ENCODE measurements around the gene ALDH1B1.

The ALDH1B1 gene

GRCh38 chr9:38347271-38347671, 45.2 kb upstream of the ALDH1B1 start:
- Histone ChIP-seq H3K79me2 (ENCODE audit: insufficient read depth, low read length) (no peaks in the 10 kb centered on the region), H3K4me3 (ENCODE audit: insufficient read depth, low read length, poor library complexity, severe bottlenecking) (no peak overlapping the region), H3K36me3 (ENCODE audit: low read length) (no peaks in the 10 kb centered on the region), H3F3A (ENCODE audit: insufficient read depth) (no peaks in the 10 kb centered on the region), H3K9ac (ENCODE audit: low read length) (no peak overlapping the region), H4K20me1 (ENCODE audit: low read depth, low read length) (no peaks in the 10 kb centered on the region), H3K9me2 (replicated peaks; ENCODE audit: insufficient read depth, low read length) (no peaks in the 10 kb centered on the region), H3K9me3 (ENCODE audit: insufficient read depth, low read length) (no peaks in the 10 kb centered on the region), H2AFZ (ENCODE audit: low read depth, low read length, severe bottlenecking) (no peak overlapping the region), H3K27me3 (ENCODE audit: low read length) (no peaks in the 10 kb centered on the region), H3K4me2 (ENCODE audit: low read depth, low read length, poor library complexity, severe bottlenecking) (no peak overlapping the region), H3K27ac (ENCODE audit: low read depth, low read length) (no peak overlapping the region)
- TF ChIP-seq EZH2phosphoT487 (conservative IDR thresholded peaks at IDR 0.05; ENCODE audit: low read length): no peak
- TF ChIP-seq CTCF (IDR thresholded peaks at IDR 0.05; ENCODE audit: insufficient read depth, low read length, poor library complexity, severe bottlenecking): no peak

- H3K4me3 ChIP-seq (ENCODE audit: insufficient read depth, low read length, poor library complexity, severe bottlenecking): no peak overlapping the region
Measured at GRCh38 chr9:38347946-38348345, 44.6 kb upstream of the ALDH1B1 start.

GRCh38 chr9:38350529-38350928, 42.0 kb upstream of the ALDH1B1 start:
- no peaks in the 10 kb centered on the region for H3K9me2 ChIP-seq (replicated peaks; ENCODE audit: insufficient read depth, low read length)
- no peaks in the 10 kb centered on the region for H3K27me3 ChIP-seq (ENCODE audit: low read length)
- no peak overlapping the region for H3K27ac ChIP-seq (ENCODE audit: low read depth, low read length)
- H3K4me3 ChIP-seq (ENCODE audit: insufficient read depth, low read length, poor library complexity, severe bottlenecking): no peak overlapping the region
- H3K79me2 ChIP-seq (ENCODE audit: insufficient read depth, low read length): no peaks in the 10 kb centered on the region
- H3K4me2 ChIP-seq (ENCODE audit: low read depth, low read length, poor library complexity, severe bottlenecking): no peak overlapping the region
- no peak overlapping the region for H2AFZ ChIP-seq (ENCODE audit: low read depth, low read length, severe bottlenecking)
- H3K36me3 ChIP-seq (ENCODE audit: low read length): no peaks in the 10 kb centered on the region
- H4K20me1 ChIP-seq (ENCODE audit: low read depth, low read length): no peaks in the 10 kb centered on the region
- H3F3A ChIP-seq (ENCODE audit: insufficient read depth): no peaks in the 10 kb centered on the region
- TF ChIP-seq EZH2phosphoT487 (conservative IDR thresholded peaks at IDR 0.05; ENCODE audit: low read length): no peak
- no peak for TF ChIP-seq CTCF (IDR thresholded peaks at IDR 0.05; ENCODE audit: insufficient read depth, low read length, poor library complexity, severe bottlenecking)
- no peaks in the 10 kb centered on the region for H3K9me3 ChIP-seq (ENCODE audit: insufficient read depth, low read length)
- H3K9ac ChIP-seq (ENCODE audit: low read length): no peak overlapping the region

More at GRCh38 chr9:38347946-38348345, 44.6 kb upstream of the ALDH1B1 start:
- no peaks in the 10 kb centered on the region for H3K79me2 ChIP-seq (ENCODE audit: insufficient read depth, low read length)
- no peak for TF ChIP-seq EZH2phosphoT487 (conservative IDR thresholded peaks at IDR 0.05; ENCODE audit: low read length)
- no peak for TF ChIP-seq CTCF (IDR thresholded peaks at IDR 0.05; ENCODE audit: insufficient read depth, low read length, poor library complexity, severe bottlenecking)
- H4K20me1 ChIP-seq (ENCODE audit: low read depth, low read length): no peaks in the 10 kb centered on the region
- H3K4me2 ChIP-seq (ENCODE audit: low read depth, low read length, poor library complexity, severe bottlenecking): no peak overlapping the region
- H3K27me3 ChIP-seq (ENCODE audit: low read length): no peaks in the 10 kb centered on the region
- H3K9me2 ChIP-seq (replicated peaks; ENCODE audit: insufficient read depth, low read length): no peaks in the 10 kb centered on the region
- no peak overlapping the region for H3K9ac ChIP-seq (ENCODE audit: low read length)
- no peaks in the 10 kb centered on the region for H3K9me3 ChIP-seq (ENCODE audit: insufficient read depth, low read length)
- H3F3A ChIP-seq (ENCODE audit: insufficient read depth): no peaks in the 10 kb centered on the region
- no peak overlapping the region for H2AFZ ChIP-seq (ENCODE audit: low read depth, low read length, severe bottlenecking)
- H3K27ac ChIP-seq (ENCODE audit: low read depth, low read length): no peak overlapping the region
- H3K36me3 ChIP-seq (ENCODE audit: low read length): no peaks in the 10 kb centered on the region

Data from SU-DHL-6 (cell line).